Panc1 (cell line): ENCODE measurements around the gene INPP4B. TPM values are rescaled to one million over a fixed set of nuclear protein-coding genes. Genes with fewer than 3 reads are reported as not detected.

Experiments
- ATAC-seq: fragments of 200-7000 bp; cut with Tn5 transposase; 2 replicates; pipeline ENCODE4 v1.9.1; 2020; ENCODE audit warnings: mild to moderate bottlenecking, moderate library complexity
- BruUV-seq: library from RNA; stranded (reverse); fragments of 400-500 nt; replicated peaks from 2 replicates; lab custom pipeline; 2021; lab: Mats Ljungman, UMichigan
- CTCF ChIA-PET: fragments of 300-600 bp; sonication (Branson Sonifier 250); formaldehyde crosslinking; loops from one replicate; lab custom pipeline; 2022; ENCODE audit warnings: antibody characterized with exemption; lab: Charles Lee
- POLR2A ChIA-PET: fragments of 300-600 bp; sonication (Branson Sonifier 250); formaldehyde crosslinking; loops from one replicate; lab custom pipeline; 2022; ENCODE audit warnings: antibody characterized with exemption; lab: Charles Lee
- DNase-seq: peaks from one replicate; pipeline ENCODE4 v3.0.0-alpha.2; 2010; ENCODE audit warnings: low read depth, low spot score
- H3K27ac ChIP-seq: 2 replicates; pipeline ENCODE4 v1.5.1; 2011; ENCODE audit warnings: mild to moderate bottlenecking, low read length, inconsistent platforms
- H3K27me3 ChIP-seq: fragments of 200-500 bp; sonication (Bioruptor generic); 2 replicates; pipeline ENCODE4 v1.6.0; 2014; ENCODE audit warnings: low read length, inconsistent platforms; ENCODE audit not compliant: control insufficient read depth, insufficient read depth
- H3K36me3 ChIP-seq: fragments of 200-500 bp; sonication (Bioruptor generic); 2 replicates; pipeline ENCODE4 v1.5.1; 2014; ENCODE audit warnings: inconsistent platforms, mild to moderate bottlenecking, low read length, moderate library complexity; ENCODE audit not compliant: control insufficient read depth, insufficient read depth
- H3K4me1 ChIP-seq: 2 replicates; pipeline ENCODE4 v1.5.1; 2011; ENCODE audit warnings: inconsistent platforms, mild to moderate bottlenecking, low read length, moderate library complexity; ENCODE audit not compliant: control insufficient read depth, insufficient read depth
- H3K4me3 ChIP-seq, 2 experiments: 2 replicates each; pipeline ENCODE4 v1.5.1; 2011 to 2012; ENCODE audit warnings: low read depth in 2 of 2, low read length in 2 of 2, mild to moderate bottlenecking in 2 of 2, inconsistent platforms in 1 of 2, moderate library complexity in 1 of 2
- H3K9me3 ChIP-seq: fragments of 200-500 bp; sonication (Bioruptor generic); 2 replicates; pipeline ENCODE4 v1.5.1; 2014; ENCODE audit warnings: low read depth, mild to moderate bottlenecking, inconsistent platforms, low read length, moderate library complexity; ENCODE audit not compliant: control insufficient read depth, insufficient read depth
- CTCF ChIP-seq: fragments of 450-650 bp; IDR thresholded peaks from 2 replicates; pipeline ENCODE4 v1.5.1; 2017; ENCODE audit warnings: mild to moderate bottlenecking
- POLR2AphosphoS5 ChIP-seq: IDR thresholded peaks from 2 replicates; pipeline ENCODE4 v1.6.1; 2012; ENCODE audit warnings: mild to moderate bottlenecking, low read depth, low read length, moderate library complexity
- SIN3A ChIP-seq: IDR thresholded peaks from 2 replicates; pipeline ENCODE4 v1.6.1; 2012; ENCODE audit warnings: low read depth, mild to moderate bottlenecking, low read length, moderate library complexity, borderline replicate concordance; ENCODE audit not compliant: insufficient read depth
- TCF7L2 ChIP-seq: IDR thresholded peaks from 2 replicates; pipeline ENCODE4 v1.6.1; 2011; ENCODE audit warnings: mild to moderate bottlenecking, low read depth, low read length, inconsistent platforms
- in situ Hi-C: cut with HindIII; loops from 2 replicates; pipeline ENCODE4 v1.10.0; 2016; ENCODE audit warnings: low sequenced_read_pairs, low pct_unique_long_range_greater_than_20kb
- intact Hi-C: fragments of 100-400 bp; cut with micrococcal nuclease; formaldehyde crosslinking; loops from one replicate; pipeline ENCODE4 v1.10.0; 2022; ENCODE audit not compliant: unreplicated experiment
- total RNA-seq: library from RNA; stranded (reverse); gene quantifications from one replicate; pipeline ENCODE4 v1.2.1, GENCODE V29; 2021; ENCODE audit not compliant: unreplicated experiment
- TF ChIP-seq, protein P1 (sequence below), 2 experiments: IDR thresholded peaks; 2 replicates each; pipeline ENCODE4 v1.6.1; 2011 to 2012; ENCODE audit warnings: low read depth in 2 of 2, control low read depth in 1 of 2, low read length in 1 of 2, mild to moderate bottlenecking in 1 of 2, moderate library complexity in 1 of 2; ENCODE audit not compliant: insufficient read depth in 1 of 2

INPP4B gene
- total RNA-seq, 1 experiment from 2014 or later, result 4.5 TPM

DNA sequence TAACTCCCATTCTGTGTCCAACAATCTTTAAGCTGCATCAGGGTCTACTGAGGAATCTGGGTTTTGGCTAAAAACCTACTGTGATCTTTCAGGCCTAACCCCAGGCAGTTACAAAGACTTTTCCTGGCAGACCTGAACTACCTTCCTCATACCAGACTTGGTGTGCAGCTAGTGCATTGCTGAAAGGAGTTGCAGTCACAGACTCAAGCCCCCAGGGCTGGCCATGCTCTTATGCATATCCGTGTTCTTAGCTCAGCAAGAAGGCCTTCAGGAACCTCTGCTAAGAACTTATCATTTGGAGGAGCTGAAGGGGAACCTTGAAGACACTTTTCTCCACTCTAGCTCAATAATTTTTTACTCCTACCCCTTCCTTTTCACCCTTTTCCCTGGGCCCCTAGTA, 147.5 kb downstream of the INPP4B start:
- no peak overlapping the region for H3K27ac ChIP-seq
- H3K36me3 ChIP-seq, result no peaks in the 10 kb centered on the region
- intact Hi-C loops (no loop called here), in situ Hi-C loops (no loop called here)
- ChIA-PET CTCF (no interaction called here), POLR2A (no interaction called here)
- no TSS peak for BruUV-seq
- H3K4me3 ChIP-seq, result no peak overlapping the region
- TF ChIP-seq SIN3A, result no peak
- H3K4me1 ChIP-seq, result no peaks in the 10 kb centered on the region
- DNase-seq (no peak), ATAC-seq (no peak)
- H3K27me3 ChIP-seq, result no peaks in the 10 kb centered on the region
- no peaks in the 10 kb centered on the region for H3K9me3 ChIP-seq

DNA sequence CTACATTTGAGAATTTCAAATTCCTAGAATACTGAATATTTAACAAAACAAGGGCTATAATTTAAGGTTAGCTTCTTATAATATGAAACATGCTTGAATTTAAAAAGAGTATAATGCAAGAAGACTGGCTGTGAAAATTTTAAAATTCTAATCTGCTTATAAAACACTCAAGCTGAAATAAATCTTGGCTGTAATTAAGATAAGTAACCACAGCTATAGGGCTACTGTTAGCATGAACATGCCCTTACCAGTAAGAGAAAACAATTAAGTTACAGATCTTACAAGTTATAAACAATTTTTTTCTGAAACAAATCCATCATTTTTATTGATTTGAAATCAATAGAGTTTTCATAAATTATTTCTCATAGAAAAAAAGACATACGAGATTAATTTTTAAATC, 148.2 kb downstream of the INPP4B start:
- POLR2A ChIA-PET, result no interaction called here
- TF ChIP-seq TCF7L2, result no peak
- TF ChIP-seq POLR2AphosphoS5, result no peak
- no peak for TF ChIP-seq SIN3A
- no peak for TF ChIP-seq CTCF
- TF ChIP-seq, protein P1, sequence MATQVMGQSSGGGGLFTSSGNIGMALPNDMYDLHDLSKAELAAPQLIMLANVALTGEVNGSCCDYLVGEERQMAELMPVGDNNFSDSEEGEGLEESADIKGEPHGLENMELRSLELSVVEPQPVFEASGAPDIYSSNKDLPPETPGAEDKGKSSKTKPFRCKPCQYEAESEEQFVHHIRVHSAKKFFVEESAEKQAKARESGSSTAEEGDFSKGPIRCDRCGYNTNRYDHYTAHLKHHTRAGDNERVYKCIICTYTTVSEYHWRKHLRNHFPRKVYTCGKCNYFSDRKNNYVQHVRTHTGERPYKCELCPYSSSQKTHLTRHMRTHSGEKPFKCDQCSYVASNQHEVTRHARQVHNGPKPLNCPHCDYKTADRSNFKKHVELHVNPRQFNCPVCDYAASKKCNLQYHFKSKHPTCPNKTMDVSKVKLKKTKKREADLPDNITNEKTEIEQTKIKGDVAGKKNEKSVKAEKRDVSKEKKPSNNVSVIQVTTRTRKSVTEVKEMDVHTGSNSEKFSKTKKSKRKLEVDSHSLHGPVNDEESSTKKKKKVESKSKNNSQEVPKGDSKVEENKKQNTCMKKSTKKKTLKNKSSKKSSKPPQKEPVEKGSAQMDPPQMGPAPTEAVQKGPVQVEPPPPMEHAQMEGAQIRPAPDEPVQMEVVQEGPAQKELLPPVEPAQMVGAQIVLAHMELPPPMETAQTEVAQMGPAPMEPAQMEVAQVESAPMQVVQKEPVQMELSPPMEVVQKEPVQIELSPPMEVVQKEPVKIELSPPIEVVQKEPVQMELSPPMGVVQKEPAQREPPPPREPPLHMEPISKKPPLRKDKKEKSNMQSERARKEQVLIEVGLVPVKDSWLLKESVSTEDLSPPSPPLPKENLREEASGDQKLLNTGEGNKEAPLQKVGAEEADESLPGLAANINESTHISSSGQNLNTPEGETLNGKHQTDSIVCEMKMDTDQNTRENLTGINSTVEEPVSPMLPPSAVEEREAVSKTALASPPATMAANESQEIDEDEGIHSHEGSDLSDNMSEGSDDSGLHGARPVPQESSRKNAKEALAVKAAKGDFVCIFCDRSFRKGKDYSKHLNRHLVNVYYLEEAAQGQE (IDR thresholded peaks at IDR 0.05; ENCODE audit: insufficient read depth in 1 of 2, low read depth in 2 of 2, low read length in 1 of 2), result no peak
- no peak for DNase-seq
- H3K27me3 ChIP-seq, result no peaks in the 10 kb centered on the region
- no peak overlapping the region for H3K4me3 ChIP-seq
- BruUV-seq, result no TSS peak
- no peak for ATAC-seq
- H3K27ac ChIP-seq, result no peak overlapping the region
- CTCF ChIA-PET, result no interaction called here
- no peaks in the 10 kb centered on the region for H3K36me3 ChIP-seq
- H3K4me1 ChIP-seq, result no peaks in the 10 kb centered on the region
- in situ Hi-C loops, result no loop called here
- H3K9me3 ChIP-seq, result no peaks in the 10 kb centered on the region
- intact Hi-C loops, result no loop called here

GRCh38 chr4:142697320-142697719, 148.8 kb downstream of the INPP4B start:
- H3K27me3 ChIP-seq, result no peaks in the 10 kb centered on the region
- ChIA-PET CTCF (no interaction called here), POLR2A (no interaction called here)
- DNase-seq (no peak), ATAC-seq (no peak)
- intact Hi-C loops (no loop called here), in situ Hi-C loops (no loop called here)
- H3K36me3 ChIP-seq, result no peaks in the 10 kb centered on the region
- BruUV-seq, result no TSS peak
- H3K4me1 ChIP-seq, result no peaks in the 10 kb centered on the region
- no peak overlapping the region for H3K4me3 ChIP-seq
- no peak overlapping the region; the same call in 1 of the 2 replicates for H3K27ac ChIP-seq
- H3K9me3 ChIP-seq, result no peaks in the 10 kb centered on the region
- TF ChIP-seq POLR2AphosphoS5 (no peak), SIN3A (no peak)
